Smooth muscle cell of the brain vasculature (primary cell): ENCODE results near the gene RASGRP1.

Source experiments
- DNase-seq: peaks from one replicate; pipeline ENCODE4 v3.0.0-alpha.2; 2012; ENCODE audit warnings: low read depth, low spot score

RASGRP1 gene

GRCh38 chr15:38506997-38507396, 57.6 kb downstream of the RASGRP1 start:
- DNase-seq, result no peak

DNA sequence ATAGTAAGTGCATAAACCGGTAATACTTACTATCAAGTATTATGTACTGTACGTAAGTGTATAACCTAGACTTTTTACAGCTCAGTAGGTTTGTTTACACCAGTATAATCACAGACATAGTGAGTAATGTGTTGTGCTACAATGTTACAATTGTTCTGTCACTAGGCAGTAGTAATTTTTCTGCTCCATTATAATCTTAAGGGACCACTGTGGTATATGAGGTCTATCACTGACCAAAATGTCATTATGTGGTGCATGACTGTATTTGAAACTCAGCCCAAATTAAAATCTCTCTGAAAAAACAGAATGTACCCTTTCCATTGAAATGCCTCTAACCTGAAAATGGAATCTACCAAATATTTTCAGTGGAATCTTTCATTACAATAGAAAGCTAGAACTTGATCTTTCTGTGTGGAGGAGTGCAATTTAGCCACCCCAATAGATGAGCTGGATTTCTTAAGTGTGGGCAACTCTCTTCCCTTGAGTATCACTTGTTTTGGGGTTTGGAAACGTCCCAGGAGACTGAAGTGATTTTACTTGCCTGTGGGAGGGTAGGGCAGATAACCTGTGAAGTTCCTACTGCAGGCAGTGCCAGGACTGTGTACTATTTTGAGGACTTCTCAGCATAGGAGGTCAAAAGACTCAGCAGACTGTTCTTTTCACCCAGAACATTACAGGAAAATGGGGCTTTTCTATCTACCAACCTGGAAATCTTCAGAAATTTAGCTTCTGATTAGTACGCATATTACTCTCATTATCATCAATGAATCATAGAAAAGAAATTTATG, 59.7 kb downstream of the RASGRP1 start:
- DNase-seq, result no peak

DNA sequence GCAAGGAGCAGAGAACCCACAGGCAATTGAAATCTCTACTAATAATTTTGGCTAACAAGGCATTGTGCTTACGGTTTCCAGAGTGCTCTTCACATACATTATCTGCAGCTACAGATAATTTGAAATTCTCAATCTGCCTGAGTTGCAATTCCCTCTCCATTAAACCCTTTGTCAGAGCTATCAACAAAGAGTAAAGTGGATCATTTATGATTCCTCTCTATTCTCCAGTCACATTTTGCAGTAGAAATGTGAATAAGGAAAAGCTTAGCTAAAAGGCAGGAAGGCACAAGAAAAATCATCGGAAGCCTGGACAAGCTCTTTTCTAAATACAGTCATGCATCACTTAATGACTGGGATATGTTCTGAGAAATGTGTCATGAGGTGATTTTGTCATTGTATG, 61.1 kb downstream of the RASGRP1 start:
- no peak for DNase-seq

GRCh38 chr15:38499651-38500050, 65.0 kb downstream of the RASGRP1 start:
- DNase-seq, result no peak

DNA sequence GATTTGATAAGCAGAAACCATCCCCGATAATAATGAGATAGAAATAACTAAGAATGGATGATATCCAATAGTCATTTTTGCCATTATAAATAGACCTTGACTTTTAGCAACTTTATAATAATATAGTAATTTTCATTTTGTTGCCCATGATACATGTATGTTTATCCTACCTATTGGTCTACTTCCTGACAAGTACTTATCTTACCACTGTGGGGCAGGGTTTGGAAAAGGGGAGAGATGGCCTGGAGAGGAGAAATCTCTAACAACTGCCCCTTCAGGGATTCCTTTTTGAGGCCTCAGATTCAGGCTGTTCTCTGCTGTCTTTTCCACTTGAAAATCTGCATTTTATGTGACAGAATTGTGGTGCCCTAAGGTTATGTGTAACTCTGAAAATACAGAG, 68.5 kb downstream of the RASGRP1 start:
- no peak for DNase-seq

GRCh38 chr15:38490242-38490922, 74.2 kb downstream of the RASGRP1 start:
- DNase-seq, result peak; percentile 15

- DNase-seq, result no peak
Measured at GRCh38 chr15:38487378-38487777, 77.2 kb downstream of the RASGRP1 start.

GRCh38 chr15:38486936-38487335, 77.7 kb downstream of the RASGRP1 start:
- no peak for DNase-seq

GRCh38 chr15:38482572-38482971, 82.0 kb downstream of the RASGRP1 start:
- no peak for DNase-seq

DNA sequence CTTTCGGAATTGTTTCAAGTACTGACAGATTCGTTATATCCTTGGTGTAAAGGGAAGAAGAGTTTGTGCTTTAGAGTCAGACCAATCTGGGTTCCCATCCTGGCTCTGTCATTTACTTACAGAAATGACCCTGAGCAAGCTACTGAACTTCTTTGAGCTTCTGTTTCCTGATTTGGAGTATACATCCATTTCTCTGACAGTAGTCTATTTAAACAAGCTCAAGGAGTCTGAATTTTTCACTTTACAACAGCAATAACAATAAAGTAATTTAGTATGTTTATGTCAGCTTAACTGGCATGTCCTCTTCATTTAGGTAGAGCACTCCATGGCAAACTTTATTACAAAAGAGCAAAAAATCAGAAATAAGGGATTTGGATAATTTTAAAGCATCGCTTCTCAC, 82.9 kb downstream of the RASGRP1 start:
- DNase-seq, result no peak

GRCh38 chr15:38481113-38481512, 83.5 kb downstream of the RASGRP1 start:
- DNase-seq, result no peak

GRCh38 chr15:38479756-38480155, 84.9 kb downstream of the RASGRP1 start:
- DNase-seq, result no peak

- DNase-seq, result no peak
Measured at GRCh38 chr15:38479266-38479665, 85.3 kb downstream of the RASGRP1 start.

DNA sequence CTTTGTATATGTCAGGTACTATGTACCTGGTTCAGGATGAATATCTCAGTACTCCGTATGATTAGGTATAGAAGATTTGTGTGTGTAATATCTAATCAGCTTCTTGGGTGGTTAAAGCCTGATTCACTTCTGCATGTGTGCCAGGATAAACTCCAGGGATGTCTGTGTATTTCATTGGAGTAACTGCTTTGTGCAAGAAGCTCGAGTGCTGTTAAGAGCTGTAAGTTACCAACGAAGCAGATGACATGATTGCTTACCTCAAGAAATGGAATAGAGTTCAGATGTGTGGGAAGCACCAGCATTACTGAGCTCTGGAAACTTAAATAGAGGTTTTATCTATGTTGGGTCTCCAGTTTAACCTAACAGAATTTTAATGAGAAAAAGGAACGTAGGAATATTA, 87.0 kb downstream of the RASGRP1 start:
- no peak for DNase-seq

- no peak for DNase-seq
Measured at GRCh38 chr15:38476120-38476519, 88.5 kb downstream of the RASGRP1 start.

GRCh38 chr15:38475361-38475760, 89.3 kb downstream of the RASGRP1 start:
- DNase-seq, result no peak

DNA sequence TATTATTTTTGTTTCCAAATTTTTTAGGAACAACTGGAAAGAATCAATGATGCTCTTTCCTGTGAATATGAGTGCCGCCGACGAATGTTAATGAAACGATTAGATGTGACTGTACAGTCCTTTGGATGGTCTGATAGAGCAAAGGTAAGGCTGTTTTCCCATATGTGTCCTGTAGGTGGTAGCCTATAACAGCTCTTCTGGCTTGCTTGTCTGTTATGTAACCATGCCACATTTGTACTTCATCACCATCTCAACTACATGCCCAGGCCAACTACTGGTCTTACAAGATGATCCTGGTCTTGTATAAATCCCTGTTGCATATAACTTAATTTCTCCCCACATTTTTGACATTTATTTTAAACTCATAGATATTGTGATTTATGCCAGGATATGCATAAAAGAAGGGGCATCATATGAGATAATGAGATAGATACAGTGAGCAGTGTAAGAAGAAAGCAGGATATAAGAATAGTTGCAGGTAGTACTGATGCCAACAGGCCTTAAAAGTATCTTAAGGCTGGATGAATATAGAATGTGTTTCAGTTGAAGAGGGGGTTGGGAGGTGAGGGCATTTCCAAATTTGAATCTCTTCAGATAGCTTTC, 90.4 kb downstream of the RASGRP1 start:
- peak; percentile 44 for DNase-seq

DNA sequence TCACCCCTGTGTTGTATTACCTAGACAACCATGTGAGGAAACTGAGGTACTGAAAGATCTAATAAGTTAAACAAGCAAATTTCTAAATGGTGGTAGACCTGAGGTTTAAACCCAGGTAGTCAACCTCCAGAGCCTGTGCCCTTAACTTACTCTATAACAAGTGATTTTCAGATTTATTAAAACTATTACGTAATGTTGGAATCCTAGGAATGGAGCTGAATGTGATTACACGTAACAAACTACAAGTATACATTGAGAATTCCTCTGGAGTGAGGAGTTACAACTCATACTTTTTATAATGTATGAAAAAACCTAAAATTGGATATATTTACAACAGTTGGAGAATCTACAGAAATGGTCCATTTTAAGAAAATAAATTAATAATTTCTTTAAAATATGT, 92.6 kb downstream of the RASGRP1 start:
- no peak for DNase-seq

- no peak for DNase-seq
Measured at GRCh38 chr15:38470816-38471215, 93.8 kb downstream of the RASGRP1 start.

DNA sequence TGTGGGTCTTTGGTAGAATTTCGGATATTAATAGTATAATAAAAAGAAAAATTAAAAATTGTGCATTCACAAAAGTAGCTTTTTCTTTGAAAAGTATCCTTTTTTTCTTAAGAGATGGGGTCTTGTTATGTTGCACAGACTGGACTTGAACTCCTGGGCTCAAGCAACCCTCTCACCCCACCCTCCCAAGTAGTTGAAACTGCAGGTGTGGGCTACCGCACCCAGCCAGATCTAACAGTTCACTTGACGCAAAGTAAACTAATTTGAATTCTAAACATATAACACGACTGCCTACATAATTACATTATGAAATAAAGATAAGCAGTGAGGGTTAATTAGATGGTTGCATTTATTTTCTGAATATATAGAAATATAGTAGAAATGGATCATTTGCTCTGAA, 99.9 kb downstream of the RASGRP1 start:
- no peak for DNase-seq

GRCh38 chr15:38463893-38464292, 100.7 kb downstream of the RASGRP1 start:
- DNase-seq, result no peak

DNA sequence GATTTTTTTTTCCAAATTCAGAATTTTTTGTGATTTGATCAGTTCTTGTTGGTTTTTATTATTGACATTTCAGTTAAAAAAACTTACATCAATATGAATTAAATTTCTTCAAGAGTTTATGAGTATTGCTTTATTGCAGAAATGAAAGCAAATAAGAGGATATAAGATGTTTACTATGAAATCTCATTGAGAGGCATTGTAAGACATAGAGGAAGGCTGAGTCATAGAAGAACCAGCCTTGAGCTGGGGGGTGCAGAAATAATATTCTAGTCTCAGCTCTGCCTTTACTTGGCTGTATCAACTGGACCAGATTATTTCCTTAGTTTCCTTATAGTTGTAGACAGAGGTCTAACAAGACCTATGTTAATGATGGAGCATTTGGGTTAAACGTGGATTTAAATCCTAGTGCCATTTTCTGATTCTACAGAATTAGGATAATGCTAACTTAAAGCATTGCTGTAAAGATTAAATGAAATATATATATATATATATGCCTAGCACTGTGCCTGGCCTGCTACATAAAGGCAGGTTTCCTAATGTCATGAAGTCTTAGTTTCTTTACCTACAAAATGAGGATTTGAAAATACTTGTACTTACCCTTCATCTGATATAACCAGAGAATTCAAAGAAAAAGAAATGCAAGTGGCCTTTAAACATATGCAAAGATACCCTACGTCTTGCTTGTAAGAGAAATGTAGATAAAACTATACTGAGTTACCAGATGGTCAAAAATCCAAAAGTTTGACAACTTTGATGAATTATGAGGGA, 103.4 kb downstream of the RASGRP1 start:
- no peak for DNase-seq
